DOHH2 (cell line): ENCODE measurements around the gene RPP30.
A peak's percentile ranks its signal among the peaks of the same experiment; 100 is the strongest.

Source experiments
- CTCF ChIP-seq: fragments of 200-600 bp; sonication (generic); IDR thresholded peaks from one replicate; pipeline ENCODE4 v1.5.1; 2014; ENCODE audit warnings: antibody characterized with exemption, mild to moderate bottlenecking, low read depth, low read length; ENCODE audit not compliant: poor library complexity, severe bottlenecking
- EZH2phosphoT487 ChIP-seq: fragments of 200-600 bp; sonication (generic); IDR thresholded peaks from 2 replicates; pipeline ENCODE4 v1.6.1; 2017; ENCODE audit warnings: borderline replicate concordance, mild to moderate bottlenecking, antibody characterized with exemption, low read length, moderate library complexity, mixed read lengths

DNA sequence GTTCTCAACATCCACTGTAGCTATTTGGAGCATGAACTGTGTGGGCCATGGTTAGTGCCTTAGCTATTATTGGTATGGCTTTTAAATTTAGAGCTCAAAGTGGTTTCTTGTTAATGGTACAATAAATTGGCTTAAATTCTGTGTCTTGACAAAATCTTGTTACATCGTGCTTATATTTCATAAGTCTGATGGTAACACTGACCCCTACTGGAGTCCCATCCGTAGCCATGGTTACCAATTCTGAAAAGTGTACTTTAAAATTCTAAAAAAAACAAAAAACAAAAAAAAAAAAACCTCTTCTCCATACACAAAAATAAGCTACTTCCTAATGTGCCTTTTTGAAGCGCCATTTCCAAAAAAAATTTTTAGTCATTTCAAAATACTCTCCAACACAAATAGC is 6.4 kb upstream of the RPP30 start:
- TF ChIP-seq CTCF (peak; percentile 56), EZH2phosphoT487 (no peak)
